ENCODE results near the gene IARS2.
"Not testable (repeated sequence)": the region's sequence is repeated elsewhere in the genome, so short reads cannot be mapped to it uniquely, and the experiment has no call there.

The IARS2 gene

GRCh38 chr1:220113136-220113695 is 19.3 kb downstream of the IARS2 start:
- DNase-seq: peak; percentile 63

DNA sequence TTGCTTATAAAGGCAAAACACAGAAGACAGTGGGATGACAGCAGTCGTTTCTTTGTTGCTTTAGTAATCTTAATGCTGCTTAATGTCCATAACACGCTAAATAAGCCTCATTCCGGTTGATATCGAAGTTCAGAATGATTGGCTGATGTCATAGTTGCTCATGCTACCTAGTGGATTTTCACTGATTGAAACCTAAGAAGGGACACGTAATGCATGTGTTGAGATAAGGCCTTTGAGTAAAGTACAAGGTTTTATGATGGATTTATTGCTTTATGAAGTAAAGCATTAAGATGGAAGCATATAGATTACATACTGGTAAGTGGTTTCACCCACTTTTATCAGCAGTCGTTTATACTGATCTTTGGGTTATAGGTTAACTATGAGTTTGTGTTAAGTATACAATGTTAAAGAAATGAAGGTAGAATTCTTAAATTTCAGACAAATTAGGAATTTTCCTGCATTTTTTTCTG is 25.1 kb downstream of the IARS2 start:
- no peak for DNase-seq

GRCh38 chr1:220121791-220122530 is 28.0 kb downstream of the IARS2 start:
- no peak for DNase-seq

- DNase-seq: no peak
Observed at GRCh38 chr1:220123066-220123465, 29.1 kb downstream of the IARS2 start.

- peak; percentile 26 for DNase-seq
Observed at GRCh38 chr1:220123889-220124288, 30.0 kb downstream of the IARS2 start.

DNA sequence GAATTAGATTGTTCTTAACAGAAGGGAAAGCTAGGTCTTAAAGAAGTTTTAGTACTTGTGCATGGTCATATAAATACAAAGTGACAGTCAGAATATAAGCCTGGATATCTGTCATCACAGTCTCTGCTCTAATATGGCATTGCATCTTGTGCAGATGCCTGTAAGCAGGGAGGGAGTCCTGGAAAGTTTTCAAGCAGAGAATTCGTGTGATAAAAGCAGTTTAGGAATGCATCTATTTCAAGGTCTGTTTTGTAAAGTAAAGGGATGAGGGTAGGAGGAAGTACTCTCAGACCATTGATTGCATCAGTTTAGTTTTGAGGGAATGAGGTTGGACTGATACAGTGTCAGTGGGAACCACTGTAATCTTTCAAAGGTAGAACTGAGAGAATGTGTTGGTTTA is 30.6 kb downstream of the IARS2 start:
- no peak for DNase-seq

GRCh38 chr1:220127076-220127475 is 33.1 kb downstream of the IARS2 start:
- DNase-seq: no peak

DNA sequence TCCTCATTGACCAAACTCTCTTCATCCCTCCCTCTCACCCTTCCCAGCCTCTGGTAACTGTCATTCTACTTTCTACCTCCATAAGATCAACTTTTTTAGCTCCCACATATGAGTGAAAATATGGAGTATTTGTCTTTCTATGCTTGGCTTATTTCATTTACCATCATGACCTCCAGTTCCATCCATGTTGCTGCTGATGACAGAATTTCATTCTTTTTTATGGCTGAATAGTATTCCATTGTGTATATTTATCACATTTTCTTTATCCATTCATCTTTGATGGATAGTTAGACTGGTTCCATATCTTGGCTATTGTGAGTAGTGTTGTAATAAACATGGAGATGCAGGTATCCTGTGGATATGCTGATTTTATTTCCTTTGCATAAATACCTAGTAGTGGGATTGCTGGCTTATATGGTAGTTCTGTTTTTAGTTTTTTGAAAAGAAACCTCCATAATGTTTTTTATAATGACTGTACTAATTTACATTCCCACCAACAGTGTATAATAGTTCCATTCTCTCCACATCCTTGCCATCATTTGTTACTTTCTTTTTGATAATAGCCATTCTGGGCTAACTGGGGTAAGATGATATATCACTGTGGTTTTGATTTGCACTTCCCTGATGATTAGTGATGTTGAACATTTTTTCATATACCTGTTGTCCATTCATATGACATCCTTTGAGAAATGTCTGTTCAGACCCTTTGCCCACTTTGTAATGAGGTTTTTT is 35.7 kb downstream of the IARS2 start:
- no peak for DNase-seq

DNA sequence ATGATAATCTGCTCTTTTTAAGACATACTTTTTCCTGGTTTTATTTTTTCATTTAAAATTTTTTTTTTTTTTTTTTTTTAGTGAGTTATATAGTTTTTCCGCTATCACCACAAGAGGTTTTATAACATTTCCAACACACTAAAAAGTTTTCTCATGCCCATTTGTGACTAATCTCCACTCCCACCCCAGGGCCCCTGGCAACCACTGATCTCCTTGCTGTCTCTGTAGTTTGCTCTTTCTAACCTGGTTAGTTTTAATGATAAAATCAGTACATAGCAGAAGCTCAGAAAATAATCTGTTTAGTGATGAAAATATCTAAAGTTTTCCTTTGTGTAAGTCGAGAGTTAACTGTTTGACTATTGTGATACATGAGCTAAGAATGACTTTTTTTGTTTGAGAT is 41.8 kb downstream of the IARS2 start:
- DNase-seq: no peak

- DNase-seq: peak; percentile 40
Observed at GRCh38 chr1:220137019-220137786, 43.3 kb downstream of the IARS2 start.

- DNase-seq: no peak
Observed at GRCh38 chr1:220139966-220140365, 46.0 kb downstream of the IARS2 start.

- DNase-seq: no peak
Observed at GRCh38 chr1:220144051-220144450, 50.1 kb downstream of the IARS2 start.

- no peak for DNase-seq
Observed at GRCh38 chr1:220149742-220150141, 55.8 kb downstream of the IARS2 start.

- DNase-seq: no peak
Observed at GRCh38 chr1:220151454-220151853, 57.5 kb downstream of the IARS2 start.

DNA sequence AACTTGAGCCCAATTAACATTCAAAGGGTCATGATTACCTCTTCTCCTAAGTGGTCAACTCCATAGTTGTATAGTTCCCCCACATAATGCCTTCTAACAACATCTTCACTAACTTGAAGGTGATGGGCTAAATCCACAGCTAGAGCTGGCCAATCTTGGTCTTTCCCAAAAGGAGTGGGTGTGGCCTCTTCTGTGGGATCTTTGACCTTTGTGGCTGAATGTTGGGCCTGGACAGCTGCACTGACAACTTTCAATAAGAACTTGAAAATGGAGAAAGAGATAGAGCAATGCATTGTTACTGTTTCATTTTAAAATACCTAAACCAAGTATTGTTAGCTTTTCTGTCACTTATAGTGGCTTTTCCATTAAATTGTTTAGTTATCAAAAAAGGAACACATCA is 59.2 kb downstream of the IARS2 start:
- no peak for DNase-seq

DNA sequence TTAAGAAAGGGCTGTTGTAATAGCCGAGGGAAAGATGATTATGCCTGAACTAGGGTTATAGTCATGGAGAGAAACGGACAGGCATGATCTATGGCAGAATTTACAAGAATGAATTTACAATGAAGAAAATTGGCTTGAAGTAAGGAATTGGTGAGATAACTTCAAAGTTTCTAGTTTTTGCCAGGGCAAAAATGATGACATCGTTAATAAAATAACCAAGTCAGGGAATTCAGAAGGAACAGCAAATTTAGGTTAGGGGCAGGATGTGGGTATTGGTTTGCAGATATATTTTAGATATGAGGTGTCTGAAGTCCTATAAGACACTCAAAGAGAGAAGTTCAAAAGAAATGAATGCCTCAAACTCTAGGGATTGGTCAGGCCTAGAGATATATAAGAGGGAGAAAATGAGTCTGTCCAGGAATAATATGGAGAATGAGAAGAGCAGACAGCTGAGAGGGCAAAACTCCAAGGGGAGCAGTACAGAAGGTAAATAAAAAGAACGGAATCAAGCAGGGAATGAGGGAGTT is 62.8 kb downstream of the IARS2 start:
- DNase-seq: peak; percentile 21

DNA sequence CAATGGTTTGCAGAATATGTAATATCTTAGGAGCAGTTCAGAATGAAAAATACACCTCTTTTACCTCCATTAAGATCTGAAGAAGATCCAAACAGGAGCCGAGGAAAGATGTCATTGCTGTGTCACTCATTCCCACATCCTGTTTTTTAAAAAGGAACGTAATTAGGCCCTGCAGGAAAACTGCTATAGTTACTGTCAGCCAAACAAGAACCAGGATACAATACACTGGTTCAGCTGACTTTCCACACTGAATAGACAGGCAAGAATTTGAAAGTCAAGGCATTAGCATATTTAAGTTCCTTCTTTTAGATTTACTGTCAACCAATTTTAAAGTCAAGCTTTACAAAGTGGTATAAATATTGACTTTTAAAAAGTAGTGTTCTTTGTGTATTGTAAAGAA is 63.8 kb downstream of the IARS2 start:
- no peak for DNase-seq

- DNase-seq: not testable (repeated sequence)
Observed at GRCh38 chr1:220158530-220158929, 64.6 kb downstream of the IARS2 start.

- no peak for DNase-seq
Observed at GRCh38 chr1:220159041-220159440, 65.1 kb downstream of the IARS2 start.

GRCh38 chr1:220160027-220160426 is 66.1 kb downstream of the IARS2 start:
- no peak for DNase-seq

DNA sequence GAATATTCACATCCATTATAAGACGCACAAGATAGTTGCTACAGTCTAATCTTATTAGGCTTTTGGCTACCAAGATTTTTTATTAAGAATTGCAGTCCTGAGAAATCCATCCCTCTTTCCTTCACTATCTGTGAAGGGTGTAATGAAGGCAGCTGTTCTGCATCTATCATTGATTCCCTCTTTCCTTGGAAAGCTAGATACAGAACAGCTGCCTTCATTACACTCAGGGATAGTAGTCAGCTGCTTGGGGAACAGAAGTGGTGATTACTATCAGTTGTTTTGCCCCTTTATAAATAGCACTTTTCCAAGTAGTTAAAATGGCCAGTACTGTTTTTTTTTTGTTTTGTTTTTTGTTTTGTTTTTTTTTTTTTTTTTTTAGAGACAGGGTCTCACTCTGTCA is 70.2 kb downstream of the IARS2 start:
- no peak for DNase-seq

DNA sequence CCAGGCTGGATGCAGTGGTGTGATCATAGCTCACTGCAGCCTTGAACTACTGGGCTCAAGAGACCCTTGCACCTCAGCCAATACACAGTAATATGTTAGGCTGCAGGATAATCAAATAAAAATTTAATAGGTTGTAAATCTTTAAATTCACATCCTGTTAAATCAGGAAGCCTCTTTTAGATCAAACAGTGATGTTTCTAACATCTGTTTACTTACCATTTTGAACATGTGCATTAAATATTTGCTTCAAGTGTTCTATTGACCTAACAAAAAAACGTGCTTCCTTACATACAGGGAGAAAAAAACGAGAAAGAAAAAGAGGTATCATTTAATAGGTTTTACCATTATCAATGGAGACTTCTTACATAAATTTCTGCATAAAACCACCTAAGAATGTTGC is 70.6 kb downstream of the IARS2 start:
- DNase-seq: no peak

- no peak for DNase-seq
Observed at GRCh38 chr1:220166853-220167252, 72.9 kb downstream of the IARS2 start.

All from activated CD4-positive, alpha-beta T cell treated with anti-CD3 and anti-CD28 coated beads, Interleukin-2, Interleukin-6, amounts not matched to agents 100 ng/mL and 50 ng/mL, durations not matched to agents 16 hours and 8 hours (primary cell).